Endothelial cell (in vitro differentiated cells): ENCODE measurements around the gene PTDSS2. TPM values are rescaled to one million over a fixed set of nuclear protein-coding genes. Genes with fewer than 3 reads are reported as not detected.

Experiments used
- DNase-seq: peaks from one replicate; pipeline ENCODE4 v3.0.0; 2021; ENCODE audit warnings: low spot score
- H3K27ac Mint-ChIP-seq: one replicate; pipeline ENCODE4 v1.8.0; 2021; ENCODE audit warnings: mixed read lengths, inconsistent platforms; ENCODE audit not compliant: unreplicated experiment
- H3K27me3 Mint-ChIP-seq: one replicate; pipeline ENCODE4 v1.8.0; 2021; ENCODE audit warnings: mild to moderate bottlenecking, moderate library complexity, mixed read lengths, inconsistent platforms; ENCODE audit not compliant: unreplicated experiment
- H3K36me3 Mint-ChIP-seq: one replicate; pipeline ENCODE4 v1.8.0; 2021; ENCODE audit warnings: mild to moderate bottlenecking, low read depth, mixed read lengths, inconsistent platforms; ENCODE audit not compliant: unreplicated experiment
- H3K4me1 Mint-ChIP-seq: one replicate; pipeline ENCODE4 v1.8.0; 2021; ENCODE audit warnings: mild to moderate bottlenecking, mixed read lengths, inconsistent platforms; ENCODE audit not compliant: unreplicated experiment
- H3K4me3 Mint-ChIP-seq: one replicate; pipeline ENCODE4 v1.8.0; 2021; ENCODE audit warnings: mild to moderate bottlenecking, mixed read lengths, inconsistent platforms; ENCODE audit not compliant: unreplicated experiment
- H3K9me3 Mint-ChIP-seq: one replicate; pipeline ENCODE4 v1.8.0; 2021; ENCODE audit warnings: mixed read lengths, inconsistent platforms; ENCODE audit not compliant: unreplicated experiment
- total RNA-seq: library from RNA; stranded (reverse); fragmentation: NEBNext Ultra II Directional; extraction: Animal tissue kit (Norgen Biotek cat#: 25700); gene quantifications from one replicate; pipeline ENCODE4 v1.2.1, GENCODE V29; 2021; ENCODE audit not compliant: unreplicated experiment
- TF ChIP-seq, protein P1 (sequence below): fragments of 200-600 bp; sonication (generic); IDR thresholded peaks from one replicate; pipeline ENCODE4 v1.5.0; 2021; ENCODE audit warnings: antibody characterized with exemption; ENCODE audit not compliant: unreplicated experiment

PTDSS2 gene
- total RNA-seq, 1 donor from 2014 or later = 46.4 TPM

DNA sequence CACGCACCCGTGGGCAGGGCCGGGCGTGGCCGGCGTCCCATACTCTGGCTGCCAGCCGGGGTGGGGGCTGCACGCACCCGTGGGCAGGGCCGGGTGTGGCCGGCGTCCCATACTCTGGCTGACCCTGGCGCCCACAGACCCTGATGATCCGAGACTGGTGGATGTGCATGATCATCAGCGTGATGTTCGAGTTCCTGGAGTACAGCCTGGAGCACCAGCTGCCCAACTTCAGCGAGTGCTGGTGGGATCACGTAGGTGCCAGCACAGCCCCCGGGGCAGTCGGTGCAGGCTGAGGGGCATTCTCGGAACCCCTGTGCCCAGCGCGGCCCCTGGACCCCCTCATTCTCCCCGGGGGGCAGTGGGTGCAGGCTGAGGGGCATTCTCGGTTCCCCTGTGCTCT, 38.0 kb downstream of the PTDSS2 start:
- no peaks in the 10 kb centered on the region for H3K9me3 Mint-ChIP-seq
- H3K4me1 Mint-ChIP-seq = no peaks in the 10 kb centered on the region
- H3K27ac Mint-ChIP-seq = no peak overlapping the region
- DNase-seq = no peak
- no peak overlapping the region for H3K4me3 Mint-ChIP-seq
- TF ChIP-seq, protein P1, sequence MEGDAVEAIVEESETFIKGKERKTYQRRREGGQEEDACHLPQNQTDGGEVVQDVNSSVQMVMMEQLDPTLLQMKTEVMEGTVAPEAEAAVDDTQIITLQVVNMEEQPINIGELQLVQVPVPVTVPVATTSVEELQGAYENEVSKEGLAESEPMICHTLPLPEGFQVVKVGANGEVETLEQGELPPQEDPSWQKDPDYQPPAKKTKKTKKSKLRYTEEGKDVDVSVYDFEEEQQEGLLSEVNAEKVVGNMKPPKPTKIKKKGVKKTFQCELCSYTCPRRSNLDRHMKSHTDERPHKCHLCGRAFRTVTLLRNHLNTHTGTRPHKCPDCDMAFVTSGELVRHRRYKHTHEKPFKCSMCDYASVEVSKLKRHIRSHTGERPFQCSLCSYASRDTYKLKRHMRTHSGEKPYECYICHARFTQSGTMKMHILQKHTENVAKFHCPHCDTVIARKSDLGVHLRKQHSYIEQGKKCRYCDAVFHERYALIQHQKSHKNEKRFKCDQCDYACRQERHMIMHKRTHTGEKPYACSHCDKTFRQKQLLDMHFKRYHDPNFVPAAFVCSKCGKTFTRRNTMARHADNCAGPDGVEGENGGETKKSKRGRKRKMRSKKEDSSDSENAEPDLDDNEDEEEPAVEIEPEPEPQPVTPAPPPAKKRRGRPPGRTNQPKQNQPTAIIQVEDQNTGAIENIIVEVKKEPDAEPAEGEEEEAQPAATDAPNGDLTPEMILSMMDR = no peak
- H3K27me3 Mint-ChIP-seq = peaks cover 7% of the 10 kb centered on the region
- H3K36me3 Mint-ChIP-seq = peaks cover 8% of the 10 kb centered on the region

- Mint-ChIP-seq H3K27me3 (peaks cover 10% of the 10 kb centered on the region), H3K36me3 (peaks cover 4% of the 10 kb centered on the region), H3K9me3 (no peaks in the 10 kb centered on the region), H3K27ac (no peak overlapping the region), H3K4me1 (no peaks in the 10 kb centered on the region), H3K4me3 (no peak overlapping the region)
- no peak for DNase-seq
- TF ChIP-seq, protein P1 = no peak
These were observed 38.5 kb downstream of the PTDSS2 start for GRCh38 chr11:488579-488978.

DNA sequence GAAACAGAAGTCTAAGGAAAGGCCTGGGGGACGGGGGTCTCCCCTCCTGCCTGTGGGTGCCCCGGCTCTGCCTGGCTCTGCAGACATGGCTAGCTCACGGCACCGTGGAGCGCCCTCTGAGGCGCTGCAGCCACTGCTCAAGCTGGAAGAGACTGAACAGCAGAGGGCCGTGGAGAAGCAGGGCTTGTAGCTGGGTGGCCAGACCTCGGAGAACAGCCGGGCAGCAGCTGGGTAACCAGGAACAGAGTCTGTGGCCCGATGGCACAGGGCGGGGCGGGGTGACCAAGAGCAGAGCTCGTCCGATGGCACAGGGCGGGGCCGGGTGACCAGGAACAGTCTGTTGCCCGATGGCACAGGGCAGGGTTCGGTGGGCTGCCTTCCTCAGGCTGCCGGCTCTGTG, 38.9 kb downstream of the PTDSS2 start:
- no peak overlapping the region for H3K27ac Mint-ChIP-seq
- no peak overlapping the region for H3K4me3 Mint-ChIP-seq
- DNase-seq = no peak
- H3K36me3 Mint-ChIP-seq = peaks cover 4% of the 10 kb centered on the region
- H3K4me1 Mint-ChIP-seq = no peaks in the 10 kb centered on the region
- H3K27me3 Mint-ChIP-seq = peaks cover 10% of the 10 kb centered on the region
- H3K9me3 Mint-ChIP-seq = no peaks in the 10 kb centered on the region
- TF ChIP-seq, protein P1 = no peak

- H3K9me3 Mint-ChIP-seq = no peaks in the 10 kb centered on the region
- H3K4me1 Mint-ChIP-seq = no peaks in the 10 kb centered on the region
- TF ChIP-seq, protein P1 = no peak
- DNase-seq = no peak
- peaks cover 10% of the 10 kb centered on the region for H3K27me3 Mint-ChIP-seq
- no peak overlapping the region for H3K4me3 Mint-ChIP-seq
- no peak overlapping the region for H3K27ac Mint-ChIP-seq
- H3K36me3 Mint-ChIP-seq = peaks cover 8% of the 10 kb centered on the region
These were observed 39.6 kb downstream of the PTDSS2 start for GRCh38 chr11:489610-490185.

DNA sequence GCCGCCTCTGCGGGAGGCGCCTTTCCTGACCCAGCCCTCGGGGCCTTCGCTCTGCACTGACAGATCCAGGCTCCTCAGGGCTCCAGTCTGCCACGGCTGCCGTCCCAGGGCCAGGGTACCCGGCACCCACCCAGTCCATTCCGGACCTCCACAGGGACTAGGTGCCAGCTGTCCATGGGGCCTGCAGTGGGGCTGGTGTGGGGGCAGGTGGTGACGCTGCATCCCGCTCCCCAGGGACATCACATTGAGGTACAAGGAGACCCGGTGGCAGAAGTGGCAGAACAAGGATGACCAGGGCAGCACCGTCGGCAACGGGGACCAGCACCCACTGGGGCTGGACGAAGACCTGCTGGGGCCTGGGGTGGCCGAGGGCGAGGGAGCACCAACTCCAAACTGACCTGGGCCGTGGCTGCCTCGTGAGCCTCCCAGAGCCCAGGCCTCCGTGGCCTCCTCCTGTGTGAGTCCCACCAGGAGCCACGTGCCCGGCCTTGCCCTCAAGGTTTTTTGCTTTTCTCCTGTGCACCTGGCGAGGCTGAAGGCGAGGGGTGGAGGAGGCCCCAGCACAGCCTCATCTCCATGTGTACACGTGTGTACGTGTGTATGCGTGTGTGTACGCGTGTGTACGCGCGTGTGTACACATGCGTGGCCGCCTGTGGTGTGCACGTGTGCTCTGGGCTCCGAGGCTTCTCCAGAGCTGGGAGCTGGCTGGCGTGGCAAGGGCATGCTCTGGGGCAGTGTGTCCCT, 40.3 kb downstream of the PTDSS2 start:
- Mint-ChIP-seq H3K4me1 (no peaks in the 10 kb centered on the region), H3K27ac (no peak overlapping the region), H3K9me3 (no peaks in the 10 kb centered on the region), H3K36me3 (peaks cover 11% of the 10 kb centered on the region), H3K4me3 (no peak overlapping the region), H3K27me3 (peaks cover 10% of the 10 kb centered on the region)
- DNase-seq = no peak
- TF ChIP-seq, protein P1 = no peak
